Coronary artery (tissue), 2 donors: ENCODE measurements around the gene GAS6.
"Not testable (repeated sequence)": the region's sequence is repeated elsewhere in the genome, so short reads cannot be mapped to it uniquely, and the experiment has no call there.

Experiments used
- DNase-seq: peaks from one replicate; pipeline ENCODE4 v3.0.0-alpha.2; 2017; ENCODE audit warnings: low spot score
- H3K27ac ChIP-seq, 2 donors: fragments of 200-600 bp; sonication (generic); one replicate each; pipeline ENCODE4 v1.5.1; 2016 to 2019
- H3K4me3 ChIP-seq: fragments of 200-600 bp; sonication (generic); 2 replicates; pipeline ENCODE4 v1.5.1; 2016; ENCODE audit warnings: mild to moderate bottlenecking, moderate library complexity
- TF ChIP-seq, protein P1 (sequence below): fragments of 200-600 bp; sonication (generic); IDR thresholded peaks from one replicate; pipeline ENCODE4 v1.5.1; 2019; ENCODE audit warnings: antibody characterized with exemption

The GAS6 gene

DNA sequence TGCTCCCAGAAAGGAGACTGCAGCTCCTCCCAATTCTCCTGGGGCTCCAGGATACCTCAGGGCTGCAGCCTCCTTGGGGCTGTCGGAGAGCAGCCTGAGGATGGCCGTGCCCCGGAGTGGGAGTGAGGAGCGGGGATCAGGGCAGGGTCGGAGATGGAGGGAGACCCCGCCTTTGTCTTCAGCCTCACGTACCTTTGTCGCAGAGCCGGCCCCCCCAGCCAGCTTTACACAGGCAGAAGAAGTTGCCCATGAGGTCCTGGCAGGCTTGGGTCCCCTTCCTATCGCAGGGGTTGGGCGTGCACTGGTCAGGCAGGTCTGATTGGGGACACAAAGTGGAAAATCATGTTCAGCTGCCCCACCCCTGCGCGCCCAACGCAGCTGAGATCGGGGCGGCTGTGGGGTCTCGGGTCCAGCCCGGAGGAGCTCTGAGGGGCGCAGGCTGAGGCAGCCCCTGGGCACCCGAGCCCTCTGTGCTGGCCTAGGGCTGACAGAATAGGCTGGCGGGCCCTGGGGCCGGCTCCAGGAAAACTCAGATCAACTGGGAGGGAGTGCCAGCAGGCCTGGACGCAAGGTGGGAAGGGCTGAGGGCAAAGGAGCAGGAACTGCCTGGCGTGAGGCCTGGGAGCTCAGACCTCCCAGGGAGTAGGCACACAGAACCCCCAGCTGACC is 24.2 kb downstream of the GAS6 start:
- Histone ChIP-seq H3K4me3 (no peak overlapping the region), H3K27ac (peak overlapping the region in 1 of 2 donors; percentile 90)
- TF ChIP-seq, protein P1, sequence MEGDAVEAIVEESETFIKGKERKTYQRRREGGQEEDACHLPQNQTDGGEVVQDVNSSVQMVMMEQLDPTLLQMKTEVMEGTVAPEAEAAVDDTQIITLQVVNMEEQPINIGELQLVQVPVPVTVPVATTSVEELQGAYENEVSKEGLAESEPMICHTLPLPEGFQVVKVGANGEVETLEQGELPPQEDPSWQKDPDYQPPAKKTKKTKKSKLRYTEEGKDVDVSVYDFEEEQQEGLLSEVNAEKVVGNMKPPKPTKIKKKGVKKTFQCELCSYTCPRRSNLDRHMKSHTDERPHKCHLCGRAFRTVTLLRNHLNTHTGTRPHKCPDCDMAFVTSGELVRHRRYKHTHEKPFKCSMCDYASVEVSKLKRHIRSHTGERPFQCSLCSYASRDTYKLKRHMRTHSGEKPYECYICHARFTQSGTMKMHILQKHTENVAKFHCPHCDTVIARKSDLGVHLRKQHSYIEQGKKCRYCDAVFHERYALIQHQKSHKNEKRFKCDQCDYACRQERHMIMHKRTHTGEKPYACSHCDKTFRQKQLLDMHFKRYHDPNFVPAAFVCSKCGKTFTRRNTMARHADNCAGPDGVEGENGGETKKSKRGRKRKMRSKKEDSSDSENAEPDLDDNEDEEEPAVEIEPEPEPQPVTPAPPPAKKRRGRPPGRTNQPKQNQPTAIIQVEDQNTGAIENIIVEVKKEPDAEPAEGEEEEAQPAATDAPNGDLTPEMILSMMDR = no peak
- no peak for DNase-seq

DNA sequence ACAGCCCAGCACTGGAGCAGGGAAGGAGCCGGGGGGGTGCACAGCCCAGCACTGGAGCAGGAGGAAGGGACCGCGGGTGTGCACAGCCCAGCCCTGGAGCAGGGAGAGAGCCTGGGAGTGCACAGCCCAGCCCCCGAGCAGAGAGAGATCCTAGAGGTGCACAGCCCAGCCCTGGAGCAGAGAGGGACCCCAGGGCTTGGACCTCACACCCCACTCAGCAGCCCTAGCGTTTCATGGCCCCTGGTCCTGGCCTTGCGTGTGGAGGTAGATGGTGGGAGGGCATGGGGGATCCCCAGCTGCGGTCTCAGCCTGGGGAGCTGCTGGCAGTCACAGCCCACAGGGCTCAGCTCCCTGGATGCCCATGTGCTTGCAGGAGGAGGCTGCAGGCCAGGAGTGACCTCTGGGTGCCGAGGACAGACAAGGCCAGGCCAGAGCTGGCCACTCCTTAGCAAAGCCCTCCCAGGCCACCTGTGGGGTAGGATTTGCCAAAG is 25.1 kb downstream of the GAS6 start:
- peak overlapping the region in 1 of 2 donors; percentile 90 for H3K27ac ChIP-seq
- DNase-seq = no peak
- no peak overlapping the region for H3K4me3 ChIP-seq
- TF ChIP-seq, protein P1 = no peak

DNA sequence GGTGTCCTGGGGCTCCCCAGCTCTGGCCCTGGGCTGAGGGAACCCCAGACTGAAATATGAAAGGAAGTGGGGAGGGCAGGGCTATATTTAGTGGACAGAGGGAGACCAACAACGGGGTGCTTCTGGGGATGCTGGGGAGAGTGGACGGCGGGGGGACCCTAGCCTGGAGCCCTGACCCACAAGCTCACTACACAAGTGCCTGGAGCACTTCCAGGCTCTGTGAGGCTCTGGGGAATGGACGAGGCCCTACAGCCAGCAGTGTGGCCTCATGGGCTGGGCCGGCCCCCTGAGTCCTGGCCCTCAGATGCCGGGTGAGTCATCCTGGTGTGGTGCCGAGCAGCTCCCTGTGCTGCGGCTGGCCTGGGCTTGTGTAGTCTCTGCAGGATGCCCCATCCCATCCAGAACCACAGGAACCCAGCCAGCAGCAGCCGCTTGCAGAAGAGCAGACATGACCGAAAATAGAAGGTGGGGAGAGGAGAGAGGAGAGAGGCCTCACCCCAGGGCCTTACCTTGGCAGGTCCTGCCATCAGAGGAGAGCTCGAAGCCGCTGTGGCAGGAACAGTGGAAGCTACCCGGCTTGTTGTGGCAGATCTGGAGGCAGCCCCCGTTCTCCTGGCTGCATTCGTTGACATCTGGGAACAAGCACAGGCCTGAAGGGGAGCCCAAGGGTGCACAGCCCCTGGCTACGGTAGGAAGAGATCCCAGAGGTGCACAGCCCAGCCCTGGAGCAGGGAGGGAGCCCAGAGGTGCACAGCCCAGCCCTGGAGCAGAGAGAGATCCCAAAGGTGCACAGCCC is 26.1 kb downstream of the GAS6 start:
- H3K4me3 ChIP-seq = peak overlapping the region; percentile 45
- TF ChIP-seq, protein P1 = no peak
- peak; percentile 97 for DNase-seq
- H3K27ac ChIP-seq = peak overlapping the region; percentile 80 to 90

DNA sequence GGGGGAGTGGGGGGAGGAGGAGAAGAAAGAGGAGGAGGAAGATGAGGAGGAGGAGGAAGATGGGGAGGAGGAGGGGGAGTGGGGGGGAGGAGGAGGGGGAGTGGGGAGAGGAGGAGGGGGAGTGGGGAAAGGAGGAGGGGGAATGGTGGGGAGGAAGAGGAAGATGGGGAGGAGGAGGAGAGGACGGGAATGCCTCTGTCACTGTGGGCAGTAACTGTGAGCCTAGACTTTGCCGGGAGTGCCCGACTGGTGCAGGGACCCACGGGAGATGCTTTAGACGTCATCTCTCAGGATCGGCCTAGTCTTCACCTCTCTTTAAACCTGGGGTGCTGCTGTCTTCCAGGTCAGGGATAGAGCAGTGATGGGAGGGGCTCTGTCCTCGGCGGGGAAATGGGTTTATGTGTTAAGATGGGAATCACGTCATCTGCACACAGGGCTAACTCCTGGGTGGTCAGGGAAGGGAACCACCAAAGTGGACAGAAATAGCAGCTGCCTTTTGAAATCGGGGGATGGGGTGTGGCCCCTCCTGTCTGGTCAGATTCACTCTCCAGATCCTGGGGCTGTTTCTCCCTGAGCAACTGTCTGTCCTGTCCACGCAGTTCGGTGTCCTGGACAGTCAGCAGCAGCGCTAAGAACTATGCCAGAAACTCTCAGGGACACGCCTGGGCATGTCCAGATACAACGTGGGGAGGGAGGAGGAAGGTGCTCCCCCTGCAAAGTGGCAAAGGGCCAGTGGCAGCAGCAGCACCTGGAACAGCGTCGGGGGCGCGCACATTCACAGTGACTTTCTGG is 26.9 kb downstream of the GAS6 start:
- Histone ChIP-seq H3K4me3 (peak overlapping the region; percentile 45), H3K27ac (peak overlapping the region; percentile 80 to 90)
- TF ChIP-seq, protein P1 = no peak
- DNase-seq = no peak

DNA sequence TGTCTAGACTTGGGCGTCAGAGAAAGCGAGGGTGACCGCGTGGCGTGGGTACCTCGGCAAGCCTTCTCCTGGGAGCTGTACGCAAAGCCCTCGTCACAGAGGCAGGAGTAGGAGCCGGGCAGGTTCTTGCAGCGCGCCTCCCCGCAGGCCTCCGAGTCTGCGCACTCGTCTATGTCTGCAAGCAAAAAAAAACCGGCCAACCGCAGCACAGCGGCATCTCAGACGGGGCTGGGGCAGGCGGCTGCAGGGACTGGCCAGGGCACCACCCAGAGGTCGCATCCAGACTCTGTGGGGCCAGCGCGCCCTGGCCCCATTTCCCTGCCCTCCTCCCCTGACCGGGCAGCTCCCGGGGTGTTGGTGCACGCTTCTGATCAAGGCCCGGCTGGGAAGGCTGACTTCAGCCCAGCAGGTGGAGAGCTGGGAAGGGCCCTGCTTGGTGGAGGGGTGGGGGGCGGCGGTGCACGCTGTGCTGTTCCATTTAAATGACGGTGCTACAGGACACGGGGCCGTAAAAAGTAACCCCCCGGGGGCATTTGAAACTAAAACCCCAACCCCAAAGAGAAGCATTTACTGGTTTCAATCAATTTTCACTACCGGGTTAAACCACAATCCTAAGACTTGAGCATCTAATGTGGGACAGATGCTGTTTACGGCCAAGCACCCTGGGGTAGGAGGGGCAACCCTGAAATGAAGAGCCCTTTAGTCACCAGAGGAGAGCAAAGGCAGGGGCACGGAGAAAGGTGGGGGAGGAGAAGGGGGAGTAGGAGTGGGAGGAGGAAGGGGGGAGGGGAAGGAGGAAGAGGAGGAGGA is 28.2 kb downstream of the GAS6 start:
- Histone ChIP-seq H3K4me3 (no peak overlapping the region), H3K27ac (peak overlapping the region in 1 of 2 donors; percentile 32)
- no peak for DNase-seq
- TF ChIP-seq, protein P1 = no peak

DNA sequence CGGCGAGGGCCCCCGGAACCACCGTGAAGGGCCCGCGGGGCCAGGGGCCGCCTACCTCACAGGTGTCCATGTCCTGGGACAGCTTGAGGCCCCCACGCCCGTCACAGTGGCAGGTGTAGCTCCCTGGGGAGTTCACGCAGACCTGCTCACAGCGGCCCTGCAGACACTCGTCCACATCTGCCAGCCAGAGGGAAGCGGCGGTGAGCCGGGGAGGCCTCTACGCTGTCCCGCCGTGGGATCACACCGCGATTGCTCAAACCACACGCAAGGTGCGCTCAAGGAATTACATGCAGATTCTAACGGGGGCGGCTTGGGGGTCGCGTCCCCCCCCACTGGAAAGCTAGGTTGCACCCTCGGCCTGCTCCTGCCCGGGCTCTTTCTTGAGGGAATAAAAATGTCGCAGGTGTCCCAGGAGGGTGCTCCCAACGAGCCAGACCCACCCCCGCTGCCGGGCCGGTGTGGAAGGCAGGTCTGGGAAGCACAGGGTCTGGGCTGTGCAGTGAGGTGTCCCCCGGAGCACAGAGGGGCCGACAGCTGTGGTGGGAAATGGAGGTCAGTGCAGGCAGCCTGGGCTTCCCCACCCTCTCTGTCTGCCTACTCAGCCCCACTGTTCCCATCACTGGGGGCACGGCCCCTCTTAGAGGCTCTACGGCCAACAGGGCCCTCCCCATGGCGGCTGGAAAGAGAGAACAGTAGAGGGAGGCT is 29.2 kb downstream of the GAS6 start:
- H3K4me3 ChIP-seq = no peak overlapping the region
- DNase-seq = no peak
- no peak overlapping the region for H3K27ac ChIP-seq
- TF ChIP-seq, protein P1 = no peak

DNA sequence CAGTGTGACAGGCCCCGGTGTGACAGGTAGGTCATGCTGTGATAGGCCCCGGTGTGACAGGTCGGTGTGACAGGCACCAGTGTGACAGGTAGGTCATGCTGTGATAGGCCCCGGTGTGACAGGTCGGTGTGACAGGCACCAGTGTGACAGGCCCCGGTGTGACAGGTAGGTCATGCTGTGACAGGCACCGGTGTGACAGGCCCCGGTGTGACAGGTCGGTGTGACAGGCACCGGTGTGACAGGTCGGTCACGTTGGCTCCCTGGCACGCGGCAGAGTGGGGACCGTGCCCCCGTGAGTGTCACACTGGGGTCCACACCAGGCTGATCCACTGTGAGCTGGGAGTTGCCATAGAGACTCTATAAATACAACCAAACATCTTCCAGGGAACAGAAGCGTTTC is 29.9 kb downstream of the GAS6 start:
- DNase-seq, H3K27ac ChIP-seq, H3K4me3 ChIP-seq: not testable (repeated sequence)
